T-helper 2 cell treated with Interferon-gamma antibody and Interleukin-4, amounts not matched to agents 5 μg/mL and 100 μg/mL, for 36 hours (primary cell): Measurements from ENCODE around the gene TMEM263.

ENCODE experiments used
- DNase-seq: peaks from one replicate; pipeline ENCODE4 v3.0.0; 2021; ENCODE audit warnings: low spot score
- H3K27ac Mint-ChIP-seq: one replicate; pipeline ENCODE4 v1.8.0; 2021; ENCODE audit warnings: mild to moderate bottlenecking, mixed read lengths
- H3K27me3 Mint-ChIP-seq: one replicate; pipeline ENCODE4 v1.8.0; 2021; ENCODE audit warnings: low read depth, mixed read lengths
- H3K36me3 Mint-ChIP-seq: one replicate; pipeline ENCODE4 v1.8.0; 2021; ENCODE audit warnings: low read depth, mixed read lengths
- H3K4me1 Mint-ChIP-seq: one replicate; pipeline ENCODE4 v1.8.0; 2021; ENCODE audit warnings: low read depth, mixed read lengths
- H3K4me3 Mint-ChIP-seq: one replicate; pipeline ENCODE4 v1.8.0; 2022; ENCODE audit warnings: mild to moderate bottlenecking, moderate library complexity, mixed read lengths
- H3K9me3 Mint-ChIP-seq: one replicate; pipeline ENCODE4 v1.8.0; 2021; ENCODE audit warnings: mixed read lengths

TMEM263 gene

GRCh38 chr12:107019546-107019945 is 63.8 kb downstream of the TMEM263 start:
- Mint-ChIP-seq H3K36me3 (peaks cover 5% of the 10 kb centered on the region), H3K27me3 (no peaks in the 10 kb centered on the region), H3K27ac (no peak overlapping the region), H3K9me3 (no peaks in the 10 kb centered on the region), H3K4me1 (no peaks in the 10 kb centered on the region), H3K4me3 (no peak overlapping the region)
- DNase-seq = no peak
